ENCODE measurements around the gene TEX261.

DNA sequence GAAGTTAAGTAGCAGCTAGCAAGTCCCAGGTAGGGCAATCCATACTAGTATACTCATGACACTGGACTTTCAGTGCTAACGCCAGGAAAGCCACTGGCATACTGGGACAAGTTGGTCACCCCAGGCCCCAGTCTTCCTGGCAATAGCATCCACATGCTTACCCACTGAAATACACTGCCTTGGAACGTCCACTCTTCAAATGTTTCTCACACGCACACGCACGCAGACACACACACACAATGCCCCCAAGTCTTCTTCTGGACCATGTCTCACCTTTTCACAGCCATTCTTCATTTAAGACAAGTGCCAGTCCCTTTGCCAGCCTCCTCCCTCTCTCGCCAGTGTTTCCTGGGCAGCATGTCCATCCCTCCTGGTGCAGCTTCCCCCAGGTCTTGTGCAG is 8.7 kb upstream of the TEX261 start:
- TF ChIP-seq, protein P1, sequence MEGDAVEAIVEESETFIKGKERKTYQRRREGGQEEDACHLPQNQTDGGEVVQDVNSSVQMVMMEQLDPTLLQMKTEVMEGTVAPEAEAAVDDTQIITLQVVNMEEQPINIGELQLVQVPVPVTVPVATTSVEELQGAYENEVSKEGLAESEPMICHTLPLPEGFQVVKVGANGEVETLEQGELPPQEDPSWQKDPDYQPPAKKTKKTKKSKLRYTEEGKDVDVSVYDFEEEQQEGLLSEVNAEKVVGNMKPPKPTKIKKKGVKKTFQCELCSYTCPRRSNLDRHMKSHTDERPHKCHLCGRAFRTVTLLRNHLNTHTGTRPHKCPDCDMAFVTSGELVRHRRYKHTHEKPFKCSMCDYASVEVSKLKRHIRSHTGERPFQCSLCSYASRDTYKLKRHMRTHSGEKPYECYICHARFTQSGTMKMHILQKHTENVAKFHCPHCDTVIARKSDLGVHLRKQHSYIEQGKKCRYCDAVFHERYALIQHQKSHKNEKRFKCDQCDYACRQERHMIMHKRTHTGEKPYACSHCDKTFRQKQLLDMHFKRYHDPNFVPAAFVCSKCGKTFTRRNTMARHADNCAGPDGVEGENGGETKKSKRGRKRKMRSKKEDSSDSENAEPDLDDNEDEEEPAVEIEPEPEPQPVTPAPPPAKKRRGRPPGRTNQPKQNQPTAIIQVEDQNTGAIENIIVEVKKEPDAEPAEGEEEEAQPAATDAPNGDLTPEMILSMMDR (conservative IDR thresholded peaks at IDR 0.05; ENCODE audit: low read depth in 2 of 2): no peak
- TF ChIP-seq EZH2 (IDR thresholded peaks at IDR 0.05; ENCODE audit: low read depth, unreplicated experiment) (no peak), POLR2AphosphoS5 (IDR thresholded peaks at IDR 0.05; ENCODE audit: low read depth) (no peak)

Data from GM23338 (cell line).